GM23338 (cell line): Measurements from ENCODE around the gene FBXL17.

Experiments used
- CREB1 ChIP-seq: fragments of 250-450 bp; sonication (Bioruptor Pico); IDR thresholded peaks from 2 replicates; pipeline ENCODE4 v1.5.0; 2020; ENCODE audit warnings: low read depth, mild to moderate bottlenecking, moderate library complexity
- EZH2 ChIP-seq: fragments of 200-600 bp; sonication (generic); IDR thresholded peaks from one replicate; pipeline ENCODE4 v1.8.0; 2017; ENCODE audit warnings: antibody characterized with exemption, mild to moderate bottlenecking, low read depth; ENCODE audit not compliant: unreplicated experiment
- EZH2phosphoT487 ChIP-seq: fragments of 200-600 bp; sonication (generic); IDR thresholded peaks from one replicate; pipeline ENCODE4 v1.8.1; 2018; ENCODE audit warnings: antibody characterized with exemption; ENCODE audit not compliant: unreplicated experiment
- POLR2AphosphoS5 ChIP-seq: IDR thresholded peaks from 2 replicates; pipeline ENCODE4 v1.6.1; 2016; ENCODE audit warnings: antibody characterized with exemption, low read depth
- STAT1 ChIP-seq: IDR thresholded peaks from one replicate; pipeline ENCODE4 v1.6.1; 2016; ENCODE audit warnings: antibody characterized with exemption; ENCODE audit not compliant: unreplicated experiment
- ZNF114 ChIP-seq: fragments of 250-450 bp; sonication (Bioruptor Pico); IDR thresholded peaks from 2 replicates; pipeline ENCODE4 v1.5.0; 2020; ENCODE audit warnings: mild to moderate bottlenecking, moderate library complexity
- TF ChIP-seq, protein P1 (sequence below), 2 experiments: fragments of 200-600 bp in 1 of 2; sonication (generic) in 1 of 2; conservative IDR thresholded peaks; 2 replicates each; pipeline versions ENCODE4 v1.5.1 to v1.6.1; 2016 to 2017; ENCODE audit warnings: antibody characterized with exemption in 2 of 2, low read depth in 2 of 2, mild to moderate bottlenecking in 2 of 2, moderate library complexity in 1 of 2
- TF ChIP-seq, protein P2 (sequence below): IDR thresholded peaks from one replicate; pipeline ENCODE4 v1.6.1; 2018; ENCODE audit warnings: antibody characterized with exemption; ENCODE audit not compliant: unreplicated experiment
- TF ChIP-seq, protein P3 (sequence below): IDR thresholded peaks from 2 replicates; pipeline ENCODE4 v1.6.1; 2016; ENCODE audit warnings: antibody characterized with exemption

DNA sequence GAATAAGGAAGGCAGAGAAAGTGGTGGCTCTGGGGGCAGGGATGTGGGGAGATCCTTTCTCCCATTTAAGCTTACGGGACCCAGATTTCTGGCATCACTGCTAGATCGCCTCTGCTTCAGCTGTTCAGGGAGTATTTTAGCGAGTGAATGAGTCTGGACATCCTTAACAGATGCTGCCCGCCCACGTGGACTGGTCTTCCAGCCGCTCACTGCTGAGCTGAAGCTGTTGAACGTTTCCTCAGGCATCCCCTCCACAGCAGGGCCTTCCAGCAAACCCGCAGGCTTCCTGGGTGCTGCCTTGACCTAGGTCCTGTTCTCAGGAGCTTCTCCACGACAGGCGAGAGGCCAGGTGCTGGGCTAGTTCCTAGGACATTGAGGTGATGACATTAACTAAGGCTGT lies 566.8 kb downstream of the FBXL17 start:
- TF ChIP-seq, protein P1, sequence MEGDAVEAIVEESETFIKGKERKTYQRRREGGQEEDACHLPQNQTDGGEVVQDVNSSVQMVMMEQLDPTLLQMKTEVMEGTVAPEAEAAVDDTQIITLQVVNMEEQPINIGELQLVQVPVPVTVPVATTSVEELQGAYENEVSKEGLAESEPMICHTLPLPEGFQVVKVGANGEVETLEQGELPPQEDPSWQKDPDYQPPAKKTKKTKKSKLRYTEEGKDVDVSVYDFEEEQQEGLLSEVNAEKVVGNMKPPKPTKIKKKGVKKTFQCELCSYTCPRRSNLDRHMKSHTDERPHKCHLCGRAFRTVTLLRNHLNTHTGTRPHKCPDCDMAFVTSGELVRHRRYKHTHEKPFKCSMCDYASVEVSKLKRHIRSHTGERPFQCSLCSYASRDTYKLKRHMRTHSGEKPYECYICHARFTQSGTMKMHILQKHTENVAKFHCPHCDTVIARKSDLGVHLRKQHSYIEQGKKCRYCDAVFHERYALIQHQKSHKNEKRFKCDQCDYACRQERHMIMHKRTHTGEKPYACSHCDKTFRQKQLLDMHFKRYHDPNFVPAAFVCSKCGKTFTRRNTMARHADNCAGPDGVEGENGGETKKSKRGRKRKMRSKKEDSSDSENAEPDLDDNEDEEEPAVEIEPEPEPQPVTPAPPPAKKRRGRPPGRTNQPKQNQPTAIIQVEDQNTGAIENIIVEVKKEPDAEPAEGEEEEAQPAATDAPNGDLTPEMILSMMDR (conservative IDR thresholded peaks at IDR 0.05; ENCODE audit: low read depth in 2 of 2) = no peak
- TF ChIP-seq EZH2 (no peak), EZH2phosphoT487 (no peak), CREB1 (CRISPR knock-in tag) (no peak), POLR2AphosphoS5 (no peak), ZNF114 (CRISPR knock-in tag) (no peak), STAT1 (no peak)
- TF ChIP-seq, protein P2, sequence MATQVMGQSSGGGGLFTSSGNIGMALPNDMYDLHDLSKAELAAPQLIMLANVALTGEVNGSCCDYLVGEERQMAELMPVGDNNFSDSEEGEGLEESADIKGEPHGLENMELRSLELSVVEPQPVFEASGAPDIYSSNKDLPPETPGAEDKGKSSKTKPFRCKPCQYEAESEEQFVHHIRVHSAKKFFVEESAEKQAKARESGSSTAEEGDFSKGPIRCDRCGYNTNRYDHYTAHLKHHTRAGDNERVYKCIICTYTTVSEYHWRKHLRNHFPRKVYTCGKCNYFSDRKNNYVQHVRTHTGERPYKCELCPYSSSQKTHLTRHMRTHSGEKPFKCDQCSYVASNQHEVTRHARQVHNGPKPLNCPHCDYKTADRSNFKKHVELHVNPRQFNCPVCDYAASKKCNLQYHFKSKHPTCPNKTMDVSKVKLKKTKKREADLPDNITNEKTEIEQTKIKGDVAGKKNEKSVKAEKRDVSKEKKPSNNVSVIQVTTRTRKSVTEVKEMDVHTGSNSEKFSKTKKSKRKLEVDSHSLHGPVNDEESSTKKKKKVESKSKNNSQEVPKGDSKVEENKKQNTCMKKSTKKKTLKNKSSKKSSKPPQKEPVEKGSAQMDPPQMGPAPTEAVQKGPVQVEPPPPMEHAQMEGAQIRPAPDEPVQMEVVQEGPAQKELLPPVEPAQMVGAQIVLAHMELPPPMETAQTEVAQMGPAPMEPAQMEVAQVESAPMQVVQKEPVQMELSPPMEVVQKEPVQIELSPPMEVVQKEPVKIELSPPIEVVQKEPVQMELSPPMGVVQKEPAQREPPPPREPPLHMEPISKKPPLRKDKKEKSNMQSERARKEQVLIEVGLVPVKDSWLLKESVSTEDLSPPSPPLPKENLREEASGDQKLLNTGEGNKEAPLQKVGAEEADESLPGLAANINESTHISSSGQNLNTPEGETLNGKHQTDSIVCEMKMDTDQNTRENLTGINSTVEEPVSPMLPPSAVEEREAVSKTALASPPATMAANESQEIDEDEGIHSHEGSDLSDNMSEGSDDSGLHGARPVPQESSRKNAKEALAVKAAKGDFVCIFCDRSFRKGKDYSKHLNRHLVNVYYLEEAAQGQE = no peak
- TF ChIP-seq, protein P3, sequence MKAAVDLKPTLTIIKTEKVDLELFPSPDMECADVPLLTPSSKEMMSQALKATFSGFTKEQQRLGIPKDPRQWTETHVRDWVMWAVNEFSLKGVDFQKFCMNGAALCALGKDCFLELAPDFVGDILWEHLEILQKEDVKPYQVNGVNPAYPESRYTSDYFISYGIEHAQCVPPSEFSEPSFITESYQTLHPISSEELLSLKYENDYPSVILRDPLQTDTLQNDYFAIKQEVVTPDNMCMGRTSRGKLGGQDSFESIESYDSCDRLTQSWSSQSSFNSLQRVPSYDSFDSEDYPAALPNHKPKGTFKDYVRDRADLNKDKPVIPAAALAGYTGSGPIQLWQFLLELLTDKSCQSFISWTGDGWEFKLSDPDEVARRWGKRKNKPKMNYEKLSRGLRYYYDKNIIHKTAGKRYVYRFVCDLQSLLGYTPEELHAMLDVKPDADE = no peak
